Measurements from ENCODE around the gene RFC2. TPM values are rescaled to one million over a fixed set of nuclear protein-coding genes. Genes with fewer than 3 reads are reported as not detected.

Gene RFC2
- total RNA-seq, 4 donors from 2014 or later, result 5.8 to 23.1 (median 7.3) TPM

DNA sequence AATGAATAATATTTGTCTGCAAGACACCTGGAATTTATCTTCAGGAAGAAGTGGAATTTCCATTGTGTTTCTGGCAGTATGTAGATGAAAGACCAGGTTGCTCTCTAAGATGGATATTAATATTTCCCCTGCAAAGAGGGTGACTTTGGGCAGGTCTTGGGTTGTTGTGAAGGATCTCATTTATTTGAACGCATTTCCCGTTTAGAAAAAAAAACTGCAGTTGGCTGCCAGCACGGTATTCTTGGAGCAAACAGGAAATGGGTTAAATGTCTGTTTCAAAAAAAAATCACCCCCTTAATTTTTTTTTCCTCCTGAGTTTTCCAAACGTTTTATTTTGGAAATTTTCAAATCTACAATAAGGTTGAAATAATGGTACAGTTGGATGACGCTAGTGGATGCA, 68.6 kb downstream of the RFC2 start:
- Histone ChIP-seq H3K4me3 (no peak overlapping the region), H3K4me1 (peaks cover 0 to 63% (median 14%) of the 10 kb centered on the region in 4 donors)
- no peak for DNase-seq

GRCh38 chr7:74185016-74185415, 69.2 kb downstream of the RFC2 start:
- H3K4me3 ChIP-seq, result no peak overlapping the region
- H3K27ac ChIP-seq, result no peak overlapping the region
- H3K27me3 ChIP-seq, result no peaks in the 10 kb centered on the region
- DNase-seq, result no peak
- peaks cover 0 to 70% (median 15%) of the 10 kb centered on the region in 4 donors for H3K4me1 ChIP-seq
- H3K36me3 ChIP-seq, result peaks cover 0 to 31% (median 0%) of the 10 kb centered on the region in 3 donors
- TF ChIP-seq POLR2A (IDR thresholded peaks at IDR 0.05), result no peak
- TF ChIP-seq, protein P1, sequence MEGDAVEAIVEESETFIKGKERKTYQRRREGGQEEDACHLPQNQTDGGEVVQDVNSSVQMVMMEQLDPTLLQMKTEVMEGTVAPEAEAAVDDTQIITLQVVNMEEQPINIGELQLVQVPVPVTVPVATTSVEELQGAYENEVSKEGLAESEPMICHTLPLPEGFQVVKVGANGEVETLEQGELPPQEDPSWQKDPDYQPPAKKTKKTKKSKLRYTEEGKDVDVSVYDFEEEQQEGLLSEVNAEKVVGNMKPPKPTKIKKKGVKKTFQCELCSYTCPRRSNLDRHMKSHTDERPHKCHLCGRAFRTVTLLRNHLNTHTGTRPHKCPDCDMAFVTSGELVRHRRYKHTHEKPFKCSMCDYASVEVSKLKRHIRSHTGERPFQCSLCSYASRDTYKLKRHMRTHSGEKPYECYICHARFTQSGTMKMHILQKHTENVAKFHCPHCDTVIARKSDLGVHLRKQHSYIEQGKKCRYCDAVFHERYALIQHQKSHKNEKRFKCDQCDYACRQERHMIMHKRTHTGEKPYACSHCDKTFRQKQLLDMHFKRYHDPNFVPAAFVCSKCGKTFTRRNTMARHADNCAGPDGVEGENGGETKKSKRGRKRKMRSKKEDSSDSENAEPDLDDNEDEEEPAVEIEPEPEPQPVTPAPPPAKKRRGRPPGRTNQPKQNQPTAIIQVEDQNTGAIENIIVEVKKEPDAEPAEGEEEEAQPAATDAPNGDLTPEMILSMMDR (IDR thresholded peaks at IDR 0.05), result no peak
- H3K9me3 ChIP-seq, result no peaks in the 10 kb centered on the region

More for the DNA sequence above, 68.6 kb downstream of the RFC2 start:
- TF ChIP-seq POLR2A (IDR thresholded peaks at IDR 0.05), result no peak
- TF ChIP-seq, protein P1 (IDR thresholded peaks at IDR 0.05), result no peak
- Histone ChIP-seq H3K27ac (no peak overlapping the region), H3K27me3 (no peaks in the 10 kb centered on the region), H3K36me3 (peaks cover 0 to 37% (median 5%) of the 10 kb centered on the region in 3 donors), H3K9me3 (no peaks in the 10 kb centered on the region)

DNA sequence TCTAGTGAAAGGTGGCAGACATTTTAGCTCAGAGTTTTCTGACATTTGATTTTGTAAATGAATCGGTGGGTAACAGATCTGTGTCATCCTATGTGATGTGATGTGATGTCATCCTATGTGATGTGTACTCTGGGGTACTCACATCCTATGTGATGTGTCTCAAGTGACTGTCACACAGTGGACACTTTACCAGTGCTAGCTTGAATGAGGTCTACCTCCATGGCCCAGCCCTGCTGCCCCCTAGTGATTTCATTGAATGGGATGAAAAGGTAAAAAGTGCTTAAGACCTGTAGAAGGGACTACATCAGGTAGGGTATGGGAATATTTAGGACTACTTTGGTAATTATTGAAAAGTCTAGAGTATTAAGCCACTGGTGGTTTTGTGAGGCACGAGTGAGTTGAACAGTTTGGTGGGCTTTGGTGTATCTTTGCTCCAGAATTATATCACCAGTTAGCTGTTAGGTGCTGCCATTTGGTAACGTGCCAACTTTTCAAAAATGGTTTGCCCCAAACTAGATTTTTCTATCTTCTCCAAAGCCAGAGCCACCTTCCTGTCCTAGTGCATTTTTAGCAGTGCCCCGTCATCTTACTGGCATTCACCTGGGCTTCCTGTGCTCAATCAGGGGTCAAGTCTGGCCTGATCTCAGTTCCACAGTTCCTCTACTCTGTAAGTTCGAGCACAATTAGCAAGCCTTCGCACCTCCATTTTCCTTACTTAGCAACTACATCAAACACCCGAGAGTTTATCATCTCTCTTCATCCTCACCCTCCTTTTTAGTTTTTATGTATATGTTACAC, 70.3 kb downstream of the RFC2 start:
- DNase-seq, result peak in 1 of 3 donors; percentile 63
- peaks cover 0 to 78% (median 15%) of the 10 kb centered on the region in 4 donors for H3K4me1 ChIP-seq

GRCh38 chr7:74183142-74183541, 71.1 kb downstream of the RFC2 start:
- no peak for DNase-seq
- Histone ChIP-seq H3K4me1 (peaks cover 0 to 85% (median 16%) of the 10 kb centered on the region in 4 donors), H3K27me3 (no peaks in the 10 kb centered on the region), H3K9me3 (no peaks in the 10 kb centered on the region), H3K36me3 (peaks cover 0 to 17% (median 0%) of the 10 kb centered on the region in 3 donors), H3K27ac (peak overlapping the region in 1 of 4 donors; percentile 15), H3K4me3 (no peak overlapping the region)
- no peak for TF ChIP-seq POLR2A (IDR thresholded peaks at IDR 0.05)
- TF ChIP-seq, protein P1 (IDR thresholded peaks at IDR 0.05), result no peak

More for the DNA sequence above, 70.3 kb downstream of the RFC2 start:
- Histone ChIP-seq H3K4me3 (no peak overlapping the region), H3K36me3 (peaks cover 0 to 20% (median 0%) of the 10 kb centered on the region in 3 donors), H3K27ac (peak overlapping the region in 1 of 4 donors; percentile 15), H3K27me3 (no peaks in the 10 kb centered on the region), H3K9me3 (no peaks in the 10 kb centered on the region)
- TF ChIP-seq, protein P1 (IDR thresholded peaks at IDR 0.05), result peak in 2 of 6 experiments; percentile 24 to 34
- TF ChIP-seq POLR2A (IDR thresholded peaks at IDR 0.05), result no peak

- Histone ChIP-seq H3K27me3 (no peaks in the 10 kb centered on the region), H3K9me3 (no peaks in the 10 kb centered on the region), H3K4me3 (no peak overlapping the region), H3K27ac (no peak overlapping the region), H3K36me3 (peaks cover 0 to 11% (median 0%) of the 10 kb centered on the region in 3 donors), H3K4me1 (peaks cover 0 to 90% (median 21%) of the 10 kb centered on the region in 4 donors)
- no peak for DNase-seq
- TF ChIP-seq, protein P1 (IDR thresholded peaks at IDR 0.05), result no peak
- no peak for TF ChIP-seq POLR2A (IDR thresholded peaks at IDR 0.05)
Measured at GRCh38 chr7:74182453-74183090, 71.6 kb downstream of the RFC2 start.
